GM21825 (cell line): ENCODE measurements around the gene PITPNC1.
"Not testable (repeated sequence)": the region's sequence is repeated elsewhere in the genome, so short reads cannot be mapped to it uniquely, and the experiment has no call there.

Experiments
- ATAC-seq: cut with Tn5 transposase; IDR thresholded peaks from one replicate; pipeline ENCODE4 v1.9.1; 2021; ENCODE audit warnings: mild to moderate bottlenecking, moderate library complexity; ENCODE audit not compliant: unreplicated experiment

The PITPNC1 gene

GRCh38 chr17:67452681-67453554 lies 75.8 kb downstream of the PITPNC1 start:
- ATAC-seq, result no peak

DNA sequence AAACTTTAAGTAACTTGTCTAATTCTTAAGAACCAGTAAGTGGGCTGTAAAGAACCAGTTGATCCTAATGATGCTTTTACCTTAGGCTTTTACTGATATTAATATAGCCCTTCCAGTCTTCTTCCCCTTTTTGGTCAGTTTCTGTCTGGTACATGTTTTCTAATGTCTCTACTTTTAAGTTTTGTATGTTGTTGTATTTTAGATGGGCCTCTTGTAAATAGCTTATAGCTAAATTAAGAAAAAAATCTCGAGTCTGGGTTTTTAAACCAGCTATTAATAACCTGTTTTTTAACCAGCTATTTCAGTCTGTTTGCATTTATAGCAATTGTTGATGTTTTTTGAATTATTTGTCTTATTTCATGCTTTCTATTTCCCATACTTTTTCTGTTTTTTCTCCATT lies 79.0 kb downstream of the PITPNC1 start:
- ATAC-seq, result no peak

- no peak for ATAC-seq
These were observed 79.8 kb downstream of the PITPNC1 start for GRCh38 chr17:67456889-67457288.

GRCh38 chr17:67458203-67458602 lies 81.1 kb downstream of the PITPNC1 start:
- ATAC-seq, result no peak

- no peak for ATAC-seq
These were observed 82.9 kb downstream of the PITPNC1 start for GRCh38 chr17:67459985-67460384.

DNA sequence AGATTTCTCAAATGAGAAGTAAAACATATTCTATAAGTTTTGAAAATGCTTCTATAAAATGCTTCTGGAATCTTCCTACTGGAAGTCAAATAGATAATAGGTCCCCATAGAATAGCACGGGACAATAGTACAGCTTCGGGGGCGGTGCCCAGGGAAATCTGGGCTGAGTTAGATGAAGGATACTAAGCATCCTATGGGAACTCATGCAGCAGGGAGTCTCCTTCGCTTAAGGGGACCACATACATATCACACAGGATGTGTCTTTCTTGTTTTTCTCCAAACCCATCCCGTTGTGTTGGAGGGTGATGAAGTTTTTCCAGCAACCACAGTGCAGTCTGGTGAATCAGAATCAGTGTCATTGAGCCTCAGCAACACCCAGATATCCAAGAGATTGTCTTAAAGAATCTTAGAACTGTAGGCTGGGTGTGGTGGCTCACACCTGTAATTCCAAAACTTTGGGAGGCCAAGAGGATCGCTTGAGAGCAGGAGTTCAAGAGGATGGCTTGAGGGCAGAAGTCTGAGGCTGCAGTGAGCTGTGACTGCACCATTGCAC lies 84.2 kb downstream of the PITPNC1 start:
- ATAC-seq, result no peak

GRCh38 chr17:67461876-67462275 lies 84.8 kb downstream of the PITPNC1 start:
- no peak for ATAC-seq

DNA sequence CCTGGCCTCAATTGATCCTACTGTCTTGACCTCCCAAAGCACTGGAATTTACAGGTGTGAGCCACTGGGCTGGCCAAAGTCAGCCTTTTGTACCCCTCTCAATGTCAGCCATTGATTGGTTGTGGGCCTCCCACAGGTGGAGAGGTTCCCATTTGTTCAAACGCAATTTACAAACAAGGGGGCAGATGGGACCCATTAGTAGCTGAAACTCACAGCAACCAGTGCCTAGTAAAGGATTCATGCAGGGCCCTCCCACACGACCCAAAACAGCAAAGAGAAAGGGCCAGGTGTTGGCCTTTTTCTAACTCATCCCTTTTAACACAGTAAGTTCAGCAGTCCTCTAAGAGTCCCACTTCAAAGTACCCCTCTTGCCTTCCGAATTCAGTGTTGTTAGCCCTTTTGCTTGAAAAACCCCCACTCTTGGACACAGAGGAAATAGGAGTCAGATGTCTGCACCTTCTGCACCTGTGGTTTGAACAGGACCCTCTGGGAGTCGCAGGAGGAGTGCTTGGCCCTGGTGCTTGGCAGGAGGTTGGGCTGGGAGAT lies 89.2 kb downstream of the PITPNC1 start:
- ATAC-seq, result no peak

- ATAC-seq, result no peak
These were observed 90.7 kb downstream of the PITPNC1 start for GRCh38 chr17:67467500-67468455.

- no peak for ATAC-seq
These were observed 92.3 kb downstream of the PITPNC1 start for GRCh38 chr17:67469208-67469980.

- ATAC-seq, result no peak
These were observed 93.1 kb downstream of the PITPNC1 start for GRCh38 chr17:67470163-67470562.

DNA sequence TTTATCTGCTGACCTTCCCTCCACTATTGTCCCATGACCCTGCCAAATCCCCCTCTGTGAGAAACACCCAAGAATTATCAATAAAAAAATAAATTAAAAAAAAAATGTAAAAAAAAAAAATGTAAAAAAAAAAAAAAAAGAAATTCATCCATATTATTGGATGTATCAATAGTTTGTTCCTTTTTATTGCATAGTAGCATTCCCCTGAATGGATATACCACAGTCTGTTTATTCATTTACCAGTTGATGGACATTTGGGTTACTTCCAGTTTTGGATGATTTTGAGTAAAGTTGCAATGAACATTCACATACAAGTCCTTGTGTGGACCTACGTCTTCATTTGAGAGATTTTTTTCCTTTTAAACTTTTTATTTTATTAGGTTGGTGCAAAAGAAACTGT lies 94.0 kb downstream of the PITPNC1 start:
- no peak for ATAC-seq

GRCh38 chr17:67472606-67473005 lies 95.5 kb downstream of the PITPNC1 start:
- ATAC-seq, result not testable (repeated sequence)

DNA sequence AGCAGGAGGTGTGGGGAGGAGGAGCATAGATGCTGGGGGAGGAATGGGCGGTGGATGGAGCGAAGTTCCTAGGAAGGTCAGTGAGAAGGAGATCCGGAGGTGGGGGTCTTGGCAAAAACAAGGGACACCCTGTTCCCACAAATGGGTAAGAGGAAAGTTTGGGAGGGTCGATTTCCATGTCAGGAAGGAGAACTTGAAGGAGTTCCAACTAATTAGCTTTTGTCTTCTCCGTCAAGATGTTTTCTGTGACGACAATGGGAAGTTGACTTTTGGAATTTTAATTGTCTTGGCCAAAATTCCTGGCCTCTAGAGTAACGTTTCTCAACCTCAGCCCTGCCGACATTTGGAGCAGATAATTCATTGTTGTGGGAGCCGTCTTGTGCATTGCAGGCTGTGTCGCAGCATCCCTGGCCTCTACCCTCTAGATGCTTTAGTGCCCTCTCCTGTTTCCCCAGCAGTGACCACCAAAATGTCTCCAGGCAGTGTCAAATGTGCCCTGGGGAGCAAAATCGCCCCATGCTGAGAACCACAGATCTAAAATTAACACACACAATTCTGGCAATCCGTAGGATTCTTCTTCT lies 97.1 kb downstream of the PITPNC1 start:
- no peak for ATAC-seq

- no peak for ATAC-seq
These were observed 98.3 kb downstream of the PITPNC1 start for GRCh38 chr17:67475161-67475937.

GRCh38 chr17:67476787-67477335 lies 99.8 kb downstream of the PITPNC1 start:
- no peak for ATAC-seq

- no peak for ATAC-seq
These were observed 100.6 kb downstream of the PITPNC1 start for GRCh38 chr17:67477687-67478086.

GRCh38 chr17:67478401-67479041 lies 101.4 kb downstream of the PITPNC1 start:
- no peak for ATAC-seq
